WTC11 (cell line): ENCODE results near the gene PSMA1. TPM values are rescaled to one million over a fixed set of nuclear protein-coding genes. Genes with fewer than 3 reads are reported as not detected.

Experiments
- ATAC-seq: fragments of 200-7000 bp; cut with Tn5 transposase; 2 replicates; pipeline ENCODE4 v1.10.0; 2021; ENCODE audit warnings: mild to moderate bottlenecking, moderate library complexity
- CTCF ChIA-PET: fragments of 300-600 bp; sonication (Branson Sonifier 250); formaldehyde crosslinking; loops from one replicate; lab custom pipeline; 2021; ENCODE audit warnings: antibody characterized with exemption; lab: Charles Lee
- POLR2A ChIA-PET: fragments of 350-600 bp; sonication (Branson Sonifier 250); formaldehyde crosslinking; loops from one replicate; lab custom pipeline; 2021; ENCODE audit warnings: antibody characterized with exemption; lab: Charles Lee
- DNase-seq: peaks from one replicate; pipeline ENCODE4 v3.0.0; 2021; ENCODE audit warnings: low spot score
- H3K27ac Mint-ChIP-seq: 2 replicates; pipeline ENCODE4 v1.8.0; 2021; ENCODE audit warnings: mixed read lengths
- H3K27me3 Mint-ChIP-seq: 2 replicates; pipeline ENCODE4 v1.8.0; 2021; ENCODE audit warnings: low read depth, mild to moderate bottlenecking, moderate library complexity, mixed read lengths
- H3K36me3 Mint-ChIP-seq: 2 replicates; pipeline ENCODE4 v1.8.0; 2021; ENCODE audit warnings: mixed read lengths
- H3K4me1 Mint-ChIP-seq: 2 replicates; pipeline ENCODE4 v1.8.0; 2022; ENCODE audit warnings: mixed read lengths
- H3K4me3 Mint-ChIP-seq: 2 replicates; pipeline ENCODE4 v1.8.0; 2021; ENCODE audit warnings: mild to moderate bottlenecking, moderate library complexity, mixed read lengths
- H3K9me3 Mint-ChIP-seq: 2 replicates; pipeline ENCODE4 v1.8.0; 2021; ENCODE audit warnings: mixed read lengths
- ARID4B ChIP-seq: sonication (generic); formaldehyde crosslinking; IDR thresholded peaks from 2 replicates; pipeline ENCODE4 v1.8.0; 2023; ENCODE audit warnings: missing genetic modification reagents, mild to moderate bottlenecking, borderline replicate concordance
- ATF3 ChIP-seq: sonication (generic); formaldehyde crosslinking; conservative IDR thresholded peaks from 2 replicates; pipeline ENCODE4 v1.8.1; 2022; ENCODE audit warnings: mild to moderate bottlenecking, missing genetic modification reagents
- CBFB ChIP-seq: sonication (generic); formaldehyde crosslinking; IDR thresholded peaks from 2 replicates; pipeline ENCODE4 v1.8.1; 2022; ENCODE audit warnings: mild to moderate bottlenecking, low read depth, missing genetic modification reagents
- CREM ChIP-seq: sonication (generic); formaldehyde crosslinking; IDR thresholded peaks from 2 replicates; pipeline ENCODE4 v1.8.1; 2022; ENCODE audit warnings: mild to moderate bottlenecking, missing genetic modification reagents, moderate library complexity
- CTCF ChIP-seq: fragments of 200-600 bp; IDR thresholded peaks from 2 replicates; pipeline ENCODE4 v1.8.0; 2022; ENCODE audit warnings: antibody characterized with exemption
- FOXJ3 ChIP-seq: sonication (generic); formaldehyde crosslinking; IDR thresholded peaks from 2 replicates; pipeline ENCODE4 v1.9.0; 2021; ENCODE audit warnings: missing genetic modification reagents, mild to moderate bottlenecking, borderline replicate concordance
- FOXP4 ChIP-seq: sonication (generic); formaldehyde crosslinking; IDR thresholded peaks from 2 replicates; pipeline ENCODE4 v1.8.0; 2022; ENCODE audit warnings: mild to moderate bottlenecking, missing genetic modification reagents
- GTF2I ChIP-seq: fragments of 250-450 bp; sonication (Bioruptor Pico); conservative IDR thresholded peaks from 2 replicates; pipeline ENCODE4 v1.4.0; 2021; ENCODE audit warnings: mild to moderate bottlenecking
- HMGXB4 ChIP-seq: sonication (generic); formaldehyde crosslinking; IDR thresholded peaks from 2 replicates; pipeline ENCODE4 v1.8.1; 2023; ENCODE audit warnings: mild to moderate bottlenecking, moderate library complexity, missing genetic modification reagents
- MLX ChIP-seq: sonication (generic); formaldehyde crosslinking; IDR thresholded peaks from 2 replicates; pipeline ENCODE4 v1.8.1; 2023; ENCODE audit warnings: mild to moderate bottlenecking, missing genetic modification reagents, moderate library complexity
- NR2C2 ChIP-seq: sonication (generic); formaldehyde crosslinking; IDR thresholded peaks from 2 replicates; pipeline ENCODE4 v1.8.0; 2022; ENCODE audit warnings: mild to moderate bottlenecking, missing genetic modification reagents
- RORB ChIP-seq: fragments of 250-450 bp; sonication (Bioruptor Pico); IDR thresholded peaks from 2 replicates; pipeline ENCODE4 v1.9.0; 2021; ENCODE audit warnings: mild to moderate bottlenecking
- STAT6 ChIP-seq: sonication (generic); formaldehyde crosslinking; conservative IDR thresholded peaks from 2 replicates; pipeline ENCODE4 v1.8.1; 2023; ENCODE audit warnings: mild to moderate bottlenecking, low read depth, missing genetic modification reagents, moderate library complexity
- TEAD1 ChIP-seq: sonication (generic); formaldehyde crosslinking; IDR thresholded peaks from 2 replicates; pipeline ENCODE4 v1.8.0; 2022; ENCODE audit warnings: mild to moderate bottlenecking, missing genetic modification reagents
- TEAD4 ChIP-seq: sonication (generic); formaldehyde crosslinking; IDR thresholded peaks from 2 replicates; pipeline ENCODE4 v1.8.0; 2022; ENCODE audit warnings: mild to moderate bottlenecking, missing genetic modification reagents
- ZNF219 ChIP-seq: sonication (generic); formaldehyde crosslinking; IDR thresholded peaks from 2 replicates; pipeline ENCODE4 v1.8.0; 2023; ENCODE audit warnings: missing genetic modification reagents, mild to moderate bottlenecking, borderline replicate concordance
- ZNF263 ChIP-seq: sonication (generic); formaldehyde crosslinking; IDR thresholded peaks from 2 replicates; pipeline ENCODE4 v1.8.1; 2022; ENCODE audit warnings: low read depth, mild to moderate bottlenecking, moderate library complexity, missing genetic modification reagents
- ZNF423 ChIP-seq: fragments of 250-450 bp; sonication (Bioruptor Pico); IDR thresholded peaks from 2 replicates; pipeline ENCODE4 v2.1.2; 2022; ENCODE audit warnings: mild to moderate bottlenecking, moderate library complexity
- total RNA-seq: library from RNA; stranded (reverse); gene quantifications from 3 replicates; pipeline ENCODE4 v1.2.3, GENCODE V29; 2021

Gene PSMA1
- total RNA-seq, 1 experiment from 2014 or later: 139 TPM

- TF ChIP-seq ARID4B (CRISPR knock-in tag): peak; percentile 95
- TF ChIP-seq ATF3 (CRISPR knock-in tag): no peak
- TF ChIP-seq GTF2I (CRISPR knock-in tag): no peak
- no peak for TF ChIP-seq CTCF
- TF ChIP-seq HMGXB4 (CRISPR knock-in tag): no peak
- TF ChIP-seq FOXP4 (CRISPR knock-in tag): 0 out of 2 replicates have a peak, but pooled peaks have one; percentile 41
- peak; percentile 60; the same call in 1 of the 2 replicates for TF ChIP-seq CREM (CRISPR knock-in tag)
- TF ChIP-seq ZNF263 (CRISPR knock-in tag): no peak
- no peak for TF ChIP-seq TEAD4 (CRISPR knock-in tag)
- TF ChIP-seq TEAD1 (CRISPR knock-in tag): peak; percentile 82; the same call in 1 of the 2 replicates
Measured at GRCh38 chr11:14499560-14500180, 20.5 kb downstream of the PSMA1 start, which contains the start of gene COPB1 (continued).

GRCh38 chr11:14499178-14499559, 21.0 kb downstream of the PSMA1 start:
- DNase-seq (peak; percentile 23), ATAC-seq (peak; percentile 32)
- Mint-ChIP-seq H3K4me3 (peak overlapping the region; percentile 97), H3K9me3 (no peaks in the 10 kb centered on the region), H3K36me3 (peaks cover 34% of the 10 kb centered on the region), H3K27me3 (no peaks in the 10 kb centered on the region), H3K4me1 (peaks cover 6% of the 10 kb centered on the region), H3K27ac (peak overlapping the region; percentile 59)
- POLR2A ChIA-PET: no interaction called here
- CTCF ChIA-PET: interaction anchor here (1.5 kb wide), 1 partner anchor 44 kb away, joined by 3 read pairs; no protein-coding TSS in a partner anchor
- TF ChIP-seq RORB: no peak
- TF ChIP-seq STAT6: no peak
- TF ChIP-seq ZNF423 (CRISPR knock-in tag): no peak
- TF ChIP-seq CBFB (CRISPR knock-in tag): no peak
- no peak for TF ChIP-seq NR2C2 (CRISPR knock-in tag)
- TF ChIP-seq MLX (CRISPR knock-in tag): no peak
- TF ChIP-seq ZNF219: no peak
- no peak for TF ChIP-seq FOXJ3 (CRISPR knock-in tag)
